Breast epithelium (tissue), 4 donors: ENCODE results near the gene PVALEF. TPM values are rescaled to one million over a fixed set of nuclear protein-coding genes. Genes with fewer than 3 reads are reported as not detected.

ENCODE experiments used
- DNase-seq, 2 donors: peaks; one replicate each; pipeline ENCODE4 v3.0.0-alpha.2; 2019; ENCODE audit warnings: low spot score in 2 of 2
- H3K27ac ChIP-seq, 2 donors: fragments of 200-600 bp; sonication (generic) in 1 of 2; one replicate each; pipeline ENCODE4 v1.5.1; 2016 to 2019; ENCODE audit warnings: mild to moderate bottlenecking in 1 of 2
- H3K27me3 ChIP-seq, 2 donors: fragments of 200-600 bp; sonication (generic) in 1 of 2; one replicate each; pipeline versions ENCODE4 v1.5.1 to v1.6.0; 2017 to 2019; ENCODE audit warnings: control low read depth in 1 of 2, mild to moderate bottlenecking in 1 of 2
- H3K36me3 ChIP-seq: fragments of 200-600 bp; one replicate; pipeline ENCODE4 v1.5.1; 2019
- H3K4me1 ChIP-seq, 2 donors: fragments of 200-600 bp; sonication (generic); one replicate each; pipeline ENCODE4 v1.5.1; 2016 to 2019; ENCODE audit warnings: control low read depth in 1 of 2
- H3K4me3 ChIP-seq, 3 donors: fragments of 200-600 bp; sonication (generic); 1 replicate in 2 of 3; 2 replicates in 1 of 3; pipeline ENCODE4 v1.5.1; 2016 to 2019; ENCODE audit warnings: mild to moderate bottlenecking in 3 of 3, moderate library complexity in 2 of 3
- H3K9me3 ChIP-seq, 2 donors: fragments of 200-600 bp; sonication (generic) in 1 of 2; one replicate each; pipeline ENCODE4 v1.5.1; 2016 to 2019; ENCODE audit warnings: control low read depth in 1 of 2
- CTCF ChIP-seq, 3 donors: fragments of 450-650 bp; IDR thresholded peaks; one replicate each; pipeline ENCODE4 v1.5.1; 2016 to 2017; ENCODE audit warnings: antibody characterized with exemption in 3 of 3, mild to moderate bottlenecking in 3 of 3, moderate library complexity in 3 of 3
- POLR2A ChIP-seq: fragments of 450-650 bp; IDR thresholded peaks from one replicate; pipeline ENCODE4 v1.6.1; 2016; ENCODE audit warnings: antibody characterized with exemption, mild to moderate bottlenecking, moderate library complexity
- POLR2AphosphoS5 ChIP-seq, 3 donors: sonication (generic); formaldehyde crosslinking; IDR thresholded peaks; one replicate each; pipeline ENCODE4 v1.6.1; 2017; ENCODE audit warnings: antibody characterized with exemption in 3 of 3
- intact Hi-C: fragments of 100-400 bp; cut with DNase I; formaldehyde crosslinking; loops from one replicate; pipeline ENCODE4 v1.15.1; 2023; ENCODE audit warnings: low total_unique reads
- total RNA-seq, 3 donors: library from RNA; depleted of rRNA; stranded (reverse); fragments of >200 nt; gene quantifications; one replicate each; pipeline ENCODE4 v1.1.0, GENCODE V29; 2016

Gene PVALEF
- total RNA-seq, 3 donors from 2014 or later, result not detected

- no peaks in the 10 kb centered on the region for H3K9me3 ChIP-seq
- no peak overlapping the region for H3K4me3 ChIP-seq
- no peaks in the 10 kb centered on the region for H3K27me3 ChIP-seq
- no peaks in the 10 kb centered on the region for H3K36me3 ChIP-seq
- no peak for TF ChIP-seq POLR2AphosphoS5 (IDR thresholded peaks at IDR 0.05)
- no peak for TF ChIP-seq POLR2A
- no peak for TF ChIP-seq CTCF (IDR thresholded peaks at IDR 0.05)
- no peaks in the 10 kb centered on the region for H3K4me1 ChIP-seq
- no peak for DNase-seq
- intact Hi-C loops, result no loop called here
- no peak overlapping the region for H3K27ac ChIP-seq
Measured at GRCh38 chr17:81129289-81129688, 36.0 kb upstream of the PVALEF start.

- no peaks in the 10 kb centered on the region for H3K36me3 ChIP-seq
- TF ChIP-seq CTCF (IDR thresholded peaks at IDR 0.05) (no peak), POLR2AphosphoS5 (IDR thresholded peaks at IDR 0.05) (no peak), POLR2A (no peak)
- no peaks in the 10 kb centered on the region for H3K4me1 ChIP-seq
- H3K4me3 ChIP-seq, result no peak overlapping the region
- H3K27ac ChIP-seq, result no peak overlapping the region
- intact Hi-C loops, result no loop called here
- no peak for DNase-seq
- H3K9me3 ChIP-seq, result no peaks in the 10 kb centered on the region
- H3K27me3 ChIP-seq, result no peaks in the 10 kb centered on the region
Measured at GRCh38 chr17:81129711-81130367, 35.5 kb upstream of the PVALEF start.

- TF ChIP-seq POLR2A (no peak), CTCF (IDR thresholded peaks at IDR 0.05) (no peak), POLR2AphosphoS5 (IDR thresholded peaks at IDR 0.05) (no peak)
- DNase-seq, result no peak
- no peaks in the 10 kb centered on the region for H3K4me1 ChIP-seq
- H3K9me3 ChIP-seq, result no peaks in the 10 kb centered on the region
- intact Hi-C loops, result no loop called here
- no peaks in the 10 kb centered on the region for H3K27me3 ChIP-seq
- H3K4me3 ChIP-seq, result no peak overlapping the region
- no peaks in the 10 kb centered on the region for H3K36me3 ChIP-seq
- H3K27ac ChIP-seq, result no peak overlapping the region
Measured at GRCh38 chr17:81130385-81131361, 34.6 kb upstream of the PVALEF start.

GRCh38 chr17:81131486-81132196 lies 33.7 kb upstream of the PVALEF start:
- Histone ChIP-seq H3K9me3 (no peaks in the 10 kb centered on the region), H3K27me3 (no peaks in the 10 kb centered on the region), H3K27ac (no peak overlapping the region), H3K4me3 (no peak overlapping the region), H3K36me3 (no peaks in the 10 kb centered on the region), H3K4me1 (no peaks in the 10 kb centered on the region)
- intact Hi-C loops, result no loop called here
- no peak for DNase-seq
- TF ChIP-seq POLR2AphosphoS5 (IDR thresholded peaks at IDR 0.05), result no peak
- TF ChIP-seq CTCF (IDR thresholded peaks at IDR 0.05), result no peak
- no peak for TF ChIP-seq POLR2A
